HUDEP-2 (cell line): Measurements from ENCODE around the gene RMDN3.

ENCODE experiments used
- DNase-seq, 76 experiments: peaks; one replicate each; lab custom pipeline; 2025; ENCODE audit not compliant: unreplicated experiment in 76 of 76; lab: John Stamatoyannopoulos, UW

RMDN3 gene

DNA sequence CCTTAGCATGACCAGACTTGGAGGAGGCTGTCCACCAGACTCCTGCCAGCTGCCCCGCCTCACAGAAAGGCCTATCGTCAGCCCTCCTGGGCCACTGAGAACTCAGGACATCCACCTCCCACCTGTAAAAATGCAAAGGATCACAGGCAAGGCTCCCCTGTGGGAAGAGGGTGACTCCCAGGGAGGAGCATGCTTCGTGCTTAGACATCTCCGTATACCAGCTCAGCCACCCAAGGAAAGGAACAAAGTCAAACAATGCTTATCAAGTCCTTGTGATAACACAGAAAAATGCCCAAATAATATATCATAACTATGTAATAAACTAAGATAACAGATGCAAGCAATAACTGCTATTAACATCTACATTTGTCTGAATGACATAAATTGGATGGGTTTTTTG is 4.2 kb downstream of the RMDN3 start:
- no peak for DNase-seq

- no peak for DNase-seq
These were observed 5.9 kb downstream of the RMDN3 start for GRCh38 chr15:40749151-40749630.

DNA sequence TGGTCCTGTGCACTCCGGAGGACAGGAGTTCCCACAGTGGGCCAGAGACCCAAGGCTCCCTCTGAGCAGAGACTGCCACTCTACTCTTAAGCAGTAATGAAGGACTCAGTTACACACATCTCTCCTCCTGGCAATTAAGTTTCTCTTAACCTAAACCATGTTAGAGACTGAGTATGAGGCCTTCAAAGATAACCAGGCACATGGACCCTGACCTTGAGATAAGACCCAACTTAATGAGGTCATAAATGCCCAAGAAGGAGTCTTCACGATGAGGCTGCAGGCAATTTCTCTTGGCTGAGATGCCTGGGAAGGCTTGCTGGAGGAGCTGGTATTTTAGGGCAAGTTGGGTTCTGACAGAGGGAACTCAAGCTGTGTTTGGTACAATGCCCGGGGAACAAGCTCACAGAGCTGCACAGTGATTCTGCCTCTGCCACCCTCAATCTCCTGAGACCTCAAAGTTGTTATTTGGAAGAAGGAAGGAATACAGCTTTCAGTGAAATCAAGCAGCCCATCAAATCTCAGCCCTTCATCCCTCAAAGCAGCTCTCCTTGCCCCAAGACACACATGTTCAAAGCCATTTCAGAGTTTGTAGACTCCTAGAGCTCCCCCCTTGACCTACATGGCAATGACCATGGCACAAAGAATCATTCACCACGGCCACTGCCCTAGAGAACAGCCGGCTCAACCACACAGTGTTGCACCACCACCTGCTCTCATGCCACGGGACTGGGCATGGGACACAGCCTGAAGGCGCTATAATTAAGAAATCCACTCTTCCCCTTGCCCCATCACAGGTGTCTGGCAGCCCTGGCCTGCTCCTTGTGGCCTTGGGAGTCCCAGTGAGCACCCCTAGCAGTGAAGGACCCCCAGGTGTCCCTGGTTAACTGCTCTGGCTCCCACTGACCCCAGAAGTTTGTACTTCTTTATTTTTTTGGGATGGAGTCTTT is 7.1 kb downstream of the RMDN3 start:
- DNase-seq: peak in 22 of 76 experiments; percentile 7 to 50 (median 21)

DNA sequence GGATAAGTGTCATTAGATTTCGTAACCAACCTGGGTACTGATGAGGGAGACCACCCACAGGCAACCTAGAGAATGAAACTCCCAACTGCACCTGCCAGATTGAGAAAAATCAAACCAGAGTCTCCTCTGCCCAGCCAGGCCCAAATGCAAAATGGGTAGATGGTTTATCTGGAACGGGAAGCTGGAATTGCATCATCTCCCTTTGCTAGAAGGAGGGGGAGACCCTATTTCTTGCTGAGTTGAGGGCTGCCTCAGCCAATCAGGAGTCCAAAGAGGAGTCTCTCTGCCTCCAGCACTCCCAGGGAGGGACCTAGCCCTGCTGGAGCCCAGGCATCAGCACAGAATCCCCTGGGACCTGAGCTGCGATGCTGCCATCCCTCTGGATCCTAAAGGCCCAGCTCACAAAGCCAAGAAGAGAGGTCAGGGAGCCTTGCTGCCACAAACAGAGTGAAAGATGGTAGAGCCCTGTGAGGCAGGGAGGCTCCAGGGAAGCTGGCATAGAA is 8.1 kb downstream of the RMDN3 start:
- DNase-seq: no peak

GRCh38 chr15:40744815-40745152 is 10.3 kb downstream of the RMDN3 start:
- DNase-seq: no peak

GRCh38 chr15:40743921-40744814 is 10.9 kb downstream of the RMDN3 start:
- DNase-seq: peak in 36 of 76 experiments; percentile 11 to 66 (median 40)

DNA sequence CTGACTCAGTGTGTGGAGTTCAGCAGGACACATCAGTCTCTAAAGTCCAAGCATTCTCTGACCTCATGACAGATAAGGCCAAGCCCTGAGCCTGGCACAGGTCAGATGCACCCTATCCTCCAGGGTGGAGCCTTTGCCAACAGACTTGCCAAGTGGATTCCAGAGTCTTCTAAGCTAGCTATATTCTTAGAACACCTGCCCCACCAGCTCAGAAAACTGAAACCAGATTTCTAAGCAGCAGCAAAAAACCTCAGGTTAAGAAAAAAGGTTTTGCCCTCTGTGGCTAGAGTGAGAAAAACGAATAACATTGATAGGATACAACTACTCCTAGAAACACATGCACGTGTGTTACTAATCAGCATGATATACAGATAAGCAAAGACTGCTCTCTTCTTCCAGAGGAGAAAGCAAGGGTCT is 11.6 kb downstream of the RMDN3 start:
- DNase-seq: peak in 25 of 76 experiments; percentile 4 to 58 (median 24)

DNA sequence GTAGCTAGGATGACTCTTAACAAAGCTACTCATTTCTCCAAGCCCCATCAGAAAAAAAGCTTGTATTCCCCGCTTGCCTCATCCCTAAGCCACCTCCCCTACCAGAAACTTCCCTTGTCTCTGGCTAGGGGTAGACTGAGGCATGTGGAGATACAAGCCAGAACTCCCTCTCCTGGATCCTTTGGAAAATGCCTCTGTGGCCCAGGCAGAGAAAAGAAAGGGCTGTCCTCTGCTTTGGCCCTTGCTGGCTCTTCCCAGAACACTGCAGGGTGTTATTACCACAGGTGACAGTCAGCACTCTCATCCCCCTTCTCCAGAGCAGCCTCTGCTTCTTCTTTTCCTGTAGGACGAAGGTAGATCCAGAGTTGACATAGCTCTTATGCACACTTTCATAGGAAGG is 15.2 kb downstream of the RMDN3 start:
- DNase-seq: no peak

DNA sequence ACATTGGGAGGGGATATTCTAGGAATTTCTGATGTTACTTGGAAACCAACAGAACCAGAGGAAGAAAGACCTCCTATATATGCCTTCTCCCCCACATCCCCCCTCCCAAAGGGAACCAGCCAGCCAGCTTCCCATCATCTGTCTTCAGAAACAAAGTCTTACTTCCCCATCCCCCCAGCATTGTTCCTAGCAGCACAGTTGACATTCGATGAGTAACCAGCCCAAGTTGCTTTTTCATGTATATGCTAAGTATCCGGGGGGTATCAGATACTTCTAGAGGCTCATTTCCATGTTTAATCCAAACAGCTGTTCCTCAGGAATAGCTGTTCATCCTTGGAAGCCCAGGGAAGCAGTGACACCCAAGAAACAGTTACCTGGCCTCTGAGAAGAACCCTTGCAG is 16.0 kb downstream of the RMDN3 start:
- no peak for DNase-seq

DNA sequence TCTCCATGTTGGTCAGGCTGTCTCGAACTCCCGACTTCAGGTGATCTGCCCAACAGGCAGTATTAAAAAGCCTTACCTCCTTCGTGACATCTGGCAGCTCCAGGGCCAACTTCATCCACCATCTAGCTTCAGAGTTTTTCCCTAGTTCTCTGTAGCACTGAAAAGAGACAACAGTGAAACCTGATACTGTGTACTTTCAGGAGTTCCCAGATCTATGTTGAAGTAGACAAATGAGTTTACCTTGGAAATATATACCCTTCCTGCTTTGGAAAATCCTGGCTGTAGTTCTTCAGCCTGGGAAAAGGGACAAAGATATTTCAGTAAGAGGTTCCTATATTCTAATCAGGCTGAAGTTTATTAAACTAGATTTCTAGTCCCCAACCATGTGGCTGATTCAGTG is 18.0 kb downstream of the RMDN3 start:
- DNase-seq: no peak

DNA sequence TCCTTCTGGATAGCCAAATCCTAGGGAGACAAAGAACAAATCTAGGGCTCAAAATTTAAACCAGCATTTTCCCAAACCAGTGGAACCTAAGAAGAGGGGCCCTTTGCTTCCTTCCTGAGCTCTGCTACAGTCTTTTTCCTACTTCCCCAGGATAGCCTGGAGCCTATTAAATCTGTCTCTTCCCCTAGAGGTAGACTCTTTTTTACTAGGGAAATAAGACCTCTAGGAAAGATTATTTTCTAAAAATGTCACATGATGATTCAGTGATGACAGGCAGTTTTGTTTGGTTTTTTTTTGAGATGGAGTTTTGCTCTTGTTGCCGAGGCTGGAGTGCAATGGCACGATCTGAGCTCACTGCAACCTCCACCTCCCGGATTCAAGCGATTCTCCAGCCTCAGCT is 18.5 kb downstream of the RMDN3 start:
- DNase-seq: no peak

DNA sequence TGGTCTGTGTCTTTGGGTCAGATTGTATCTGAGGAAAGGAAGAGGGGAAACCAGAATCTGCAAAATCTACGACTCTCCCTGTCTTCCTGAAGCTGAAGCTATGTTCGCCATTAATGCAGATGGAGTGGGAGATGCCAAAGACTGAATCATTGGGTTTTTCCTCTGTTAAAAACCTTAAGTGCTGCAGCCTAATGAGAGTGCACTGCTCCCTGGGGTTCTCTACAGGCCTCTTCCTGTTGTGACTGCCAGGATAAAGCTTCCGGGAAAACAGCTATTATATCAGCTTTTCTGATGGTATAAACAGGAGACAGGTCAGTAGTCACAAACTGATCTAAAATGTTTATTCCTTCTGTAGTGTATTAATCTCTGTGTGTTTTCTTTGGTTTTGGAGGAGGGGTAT is 24.0 kb downstream of the RMDN3 start:
- no peak for DNase-seq

- no peak for DNase-seq
These were observed 31.1 kb downstream of the RMDN3 start for GRCh38 chr15:40723919-40724318.

DNA sequence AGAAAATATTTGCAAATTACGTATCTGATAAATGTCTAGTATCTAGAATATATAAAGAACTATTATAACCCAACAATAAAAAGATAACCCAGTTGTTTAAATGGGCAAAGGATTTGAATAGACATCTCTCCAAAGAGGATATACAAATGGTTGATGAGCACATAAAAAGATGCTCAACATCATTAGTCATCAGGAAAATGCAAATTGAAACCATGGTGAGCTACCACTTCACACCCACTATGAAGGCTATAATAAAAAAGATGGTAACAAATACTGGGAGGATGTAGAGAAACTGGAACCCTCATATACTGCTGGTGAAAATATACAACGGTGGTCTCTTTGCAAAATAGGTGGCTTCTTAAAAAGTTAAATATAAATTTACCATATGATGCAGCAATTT is 32.1 kb downstream of the RMDN3 start:
- DNase-seq: no peak

DNA sequence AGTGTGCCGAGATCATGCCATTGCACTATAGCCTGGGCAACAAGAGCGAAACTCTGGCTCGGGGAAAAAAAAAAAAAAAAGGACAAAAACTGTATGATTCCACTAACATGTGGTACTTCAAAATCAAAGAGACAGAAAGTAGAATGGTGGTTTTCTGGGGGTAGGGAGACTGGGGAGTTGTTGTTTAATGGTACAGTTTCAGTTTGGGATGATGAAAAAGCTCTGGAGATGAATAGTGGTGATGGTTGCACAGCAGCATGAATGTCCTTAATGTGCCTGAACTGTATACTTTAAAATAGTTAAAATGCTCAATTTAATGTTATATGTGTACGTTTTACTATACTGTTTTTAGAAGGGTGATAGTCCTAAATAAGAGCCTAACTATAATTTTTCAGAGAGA is 32.7 kb downstream of the RMDN3 start:
- no peak for DNase-seq

DNA sequence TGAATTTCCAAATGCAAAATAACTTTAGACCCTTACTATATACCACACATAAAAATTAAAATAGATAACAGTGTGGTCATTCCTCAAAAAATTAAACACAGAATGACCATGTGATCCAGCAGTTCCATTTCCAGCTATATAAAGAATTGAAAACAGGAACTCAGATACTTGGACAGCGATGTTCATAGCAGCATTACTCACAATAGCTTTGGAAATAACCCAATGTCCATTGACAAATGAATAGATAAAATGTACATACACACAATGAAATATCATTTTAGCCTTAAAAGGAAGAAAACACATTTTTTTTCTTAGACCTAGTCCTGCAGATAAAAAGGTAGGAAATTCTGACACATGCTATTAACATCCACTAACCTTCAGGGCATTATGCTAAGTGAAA is 33.4 kb downstream of the RMDN3 start:
- DNase-seq: no peak

- no peak for DNase-seq
These were observed 38.9 kb downstream of the RMDN3 start for GRCh38 chr15:40716165-40716564.

GRCh38 chr15:40714144-40714543 is 40.9 kb downstream of the RMDN3 start:
- DNase-seq: no peak

DNA sequence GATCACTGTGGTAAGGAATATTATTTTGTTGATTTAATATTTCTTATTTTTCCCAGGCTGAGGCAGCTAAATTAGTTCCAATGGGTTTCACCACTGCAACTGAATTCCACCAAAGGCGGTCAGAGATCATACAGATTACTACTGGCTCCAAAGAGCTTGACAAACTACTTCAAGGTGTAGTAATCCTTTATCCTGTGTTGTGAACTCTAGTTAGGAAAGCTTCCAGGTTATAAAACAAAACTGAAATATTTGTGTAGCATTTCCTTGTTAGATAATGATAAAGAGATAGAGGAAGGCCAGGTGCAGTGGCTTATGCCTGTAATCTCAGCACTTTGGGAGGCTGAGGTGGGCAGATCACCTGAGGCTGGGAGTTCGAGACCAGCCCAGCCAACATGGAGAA is 48.9 kb downstream of the RMDN3 start:
- no peak for DNase-seq

- peak in 4 of 76 experiments; percentile 4 to 28 (median 8) for DNase-seq
These were observed 53.0 kb downstream of the RMDN3 start for GRCh38 chr15:40702077-40702476.

DNA sequence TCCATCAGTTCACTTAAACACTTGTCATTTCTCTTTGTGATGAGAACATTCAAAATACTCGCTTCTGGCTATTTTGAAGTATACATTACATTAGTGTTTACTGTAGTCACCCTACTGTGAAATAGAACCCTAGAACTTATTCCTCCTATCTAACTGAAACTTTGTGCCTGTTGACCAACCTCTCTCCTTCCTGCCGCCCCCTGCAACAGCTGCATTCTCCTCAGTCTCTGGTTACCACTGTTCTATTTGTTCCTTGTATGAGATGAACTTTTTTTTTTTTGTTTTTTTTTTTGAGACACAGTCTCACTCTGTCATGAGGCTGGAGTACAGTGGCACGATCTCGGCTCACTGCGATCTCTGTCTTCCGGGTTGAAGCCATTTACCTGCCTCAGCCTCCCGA is 57.1 kb downstream of the RMDN3 start:
- DNase-seq: no peak
